Adipose tissue (tissue), 3 donors: ENCODE measurements around the gene SPRING1. TPM values are rescaled to one million over a fixed set of nuclear protein-coding genes. Genes with fewer than 3 reads are reported as not detected.
"Not testable (repeated sequence)": the region's sequence is repeated elsewhere in the genome, so short reads cannot be mapped to it uniquely, and the experiment has no call there.

Experiments
- H3K27ac ChIP-seq: one replicate; pipeline ENCODE4 v1.5.1; 2013; ENCODE audit warnings: low read depth, low read length
- WGBS, 3 donors: extraction: QIAGEN DNeasy Blood & Tissue Kit; methylation state at CpG; one replicate each; pipeline ENCODE4 v1.1.7; 2013; 5-methylcytosine and 5-hydroxymethylcytosine counted together
- polyA plus RNA-seq, 3 donors: library from polyadenylated mRNA; stranded (reverse); fragments of 200-250 nt; gene quantifications; one replicate each; pipeline ENCODE4 v1.2.3, GENCODE V29; 2013
- donor health status: healthy with polysubstance abuse.
- donor health status: Bipolar disorder and iron deficiency.
- donor health status: healthy.

SPRING1 gene
- polyA plus RNA-seq: 10 to 100 TPM in 2 of 3 donors, 1 to 10 TPM in 1; 5.6 to 14.7 (median 12.4) TPM

GRCh38 chr12:116737774-116738657 lies at the start of gene SPRING1, which contains the start of gene RNFT2:
Gene SPRING1, minus strand, starts transcription at chr12:116738069. Its CDS starts 169 bp downstream, at chr12:116737900.
Gene RNFT2, plus strand, starts transcription at chr12:116738315. Its CDS starts 2,183 bp downstream, at chr12:116740498.
- 0 to 1% (median 0%) methylated on average over 79 to 80 of the region's 80 CpGs for WGBS, 3 donors
- H3K27ac ChIP-seq: no peak within 1 kb of the TSS

GRCh38 chr12:116784238-116784612 lies 46.4 kb upstream of the SPRING1 start:
- no peak overlapping the region for H3K27ac ChIP-seq
- WGBS, 3 donors: 93 to 94% (median 93%) methylated on average over 7 of the region's 7 CpGs

GRCh38 chr12:116783525-116784237 lies 45.8 kb upstream of the SPRING1 start:
- 85 to 92% (median 90%) methylated on average over 6 of the region's 6 CpGs for WGBS, 3 donors
- no peak overlapping the region for H3K27ac ChIP-seq

GRCh38 chr12:116780942-116781341 lies 43.1 kb upstream of the SPRING1 start:
- WGBS, 3 donors: 72 to 82% (median 75%) methylated on average over 4 of the region's 4 CpGs
- H3K27ac ChIP-seq: no peak overlapping the region

GRCh38 chr12:116779597-116779996 lies 41.7 kb upstream of the SPRING1 start:
- 89 to 93% (median 91%) methylated on average over 2 of the region's 2 CpGs for WGBS, 3 donors
- no peak overlapping the region for H3K27ac ChIP-seq

- WGBS, 3 donors: 100% methylated on average over 1 of the region's 1 CpG
- no peak overlapping the region for H3K27ac ChIP-seq
Observed at GRCh38 chr12:116777245-116777644, 39.4 kb upstream of the SPRING1 start.

GRCh38 chr12:116774020-116774419 lies 36.2 kb upstream of the SPRING1 start:
- WGBS, 3 donors: 67 to 81% (median 68%) methylated on average over 4 of the region's 4 CpGs
- no peak overlapping the region for H3K27ac ChIP-seq

GRCh38 chr12:116773276-116773731 lies 35.4 kb upstream of the SPRING1 start:
- H3K27ac ChIP-seq: no peak overlapping the region
- WGBS, 3 donors: 58 to 75% (median 62%) methylated on average over 4 of the region's 4 CpGs

GRCh38 chr12:116771651-116772050 lies 33.8 kb upstream of the SPRING1 start:
- 50 to 69% (median 51%) methylated on average over 8 of the region's 8 CpGs for WGBS, 3 donors
- no peak overlapping the region for H3K27ac ChIP-seq

GRCh38 chr12:116766746-116767145 lies 28.9 kb upstream of the SPRING1 start:
- H3K27ac ChIP-seq: no peak overlapping the region
- 90 to 92% (median 91%) methylated on average over 3 of the region's 3 CpGs for WGBS, 3 donors

GRCh38 chr12:116766285-116766684 lies 28.4 kb upstream of the SPRING1 start:
- H3K27ac ChIP-seq: no peak overlapping the region
- WGBS, 3 donors: 85 to 97% (median 96%) methylated on average over 3 of the region's 3 CpGs

- 50 to 63% (median 57%) methylated on average over 5 of the region's 5 CpGs for WGBS, 3 donors
- no peak overlapping the region for H3K27ac ChIP-seq
Observed at GRCh38 chr12:116765271-116765670, 27.4 kb upstream of the SPRING1 start.

GRCh38 chr12:116761499-116761898 lies 23.6 kb upstream of the SPRING1 start:
- WGBS, 3 donors: 95 to 98% (median 95%) methylated on average over 4 of the region's 4 CpGs
- no peak overlapping the region for H3K27ac ChIP-seq

GRCh38 chr12:116760622-116761020 lies 22.8 kb upstream of the SPRING1 start:
- 82 to 86% (median 84%) methylated on average over 11 of the region's 11 CpGs for WGBS, 3 donors
- H3K27ac ChIP-seq: no peak overlapping the region

GRCh38 chr12:116759783-116760621 lies 22.1 kb upstream of the SPRING1 start:
- H3K27ac ChIP-seq: no peak overlapping the region
- WGBS, 3 donors: 67 to 75% (median 69%) methylated on average over 22 of the region's 22 CpGs

GRCh38 chr12:116754783-116755182 lies 16.9 kb upstream of the SPRING1 start:
- WGBS, 3 donors: 82 to 100% (median 94%) methylated on average over 1 of the region's 1 CpG
- not testable (repeated sequence) for H3K27ac ChIP-seq

GRCh38 chr12:116754097-116754496 lies 16.2 kb upstream of the SPRING1 start:
- WGBS, 3 donors: 84 to 93% (median 93%) methylated on average over 5 of the region's 5 CpGs
- not testable (repeated sequence) for H3K27ac ChIP-seq

GRCh38 chr12:116750298-116750697 lies 12.4 kb upstream of the SPRING1 start:
- no peak overlapping the region for H3K27ac ChIP-seq
- 90 to 95% (median 94%) methylated on average over 4 of the region's 4 CpGs for WGBS, 3 donors
